SHP77 treated with DMSO at 0.1 percent for 48 hours (cell line): ENCODE data around the gene CHMP3.

Experiments
- DNase-seq: peaks from one replicate; lab custom pipeline; 2025; lab: John Stamatoyannopoulos, UW

The CHMP3 gene

GRCh38 chr2:86466306-86466705, 96.9 kb downstream of the CHMP3 start:
- DNase-seq, result no peak

GRCh38 chr2:86464652-86465051, 98.6 kb downstream of the CHMP3 start:
- no peak for DNase-seq

GRCh38 chr2:86461042-86461743, 102.0 kb downstream of the CHMP3 start:
- DNase-seq, result no peak

- no peak for DNase-seq
Observed at GRCh38 chr2:86455181-86455580, 108.1 kb downstream of the CHMP3 start.

- DNase-seq, result no peak
Observed at GRCh38 chr2:86454238-86454637, 109.0 kb downstream of the CHMP3 start.

- DNase-seq, result no peak
Observed at GRCh38 chr2:86453836-86454235, 109.4 kb downstream of the CHMP3 start.
